A549 (cell line): ENCODE results near the gene CEP128. TPM values are rescaled to one million over a fixed set of nuclear protein-coding genes. Genes with fewer than 3 reads are reported as not detected.

Experiments
- ATAC-seq, 2 experiments: fragments of 200-7000 bp in 1 of 2; fragments of >200 bp in 1 of 2; cut with Nextera tagmentation in 1 of 2; cut with Tn5 transposase in 1 of 2; 3 replicates each; pipeline versions ENCODE4 v1.8.0 to v1.9.1; 2018 to 2020; ENCODE audit warnings: mild to moderate bottlenecking in 1 of 2, moderate library complexity in 1 of 2
- CTCF ChIA-PET: fragments of 300-600 bp; sonication (Branson Sonifier 250); formaldehyde crosslinking; extraction: SDS; loops from one replicate; lab custom pipeline; 2021; ENCODE audit warnings: antibody characterized with exemption, inconsistent platforms; lab: Yijun Ruan, JAX
- POLR2A ChIA-PET: fragments of 350-600 bp; formaldehyde crosslinking; extraction: SDS; loops from one replicate; lab custom pipeline; 2021; ENCODE audit warnings: antibody characterized with exemption, inconsistent platforms; lab: Yijun Ruan, JAX
- DNase-seq, 2 experiments: peaks; one replicate each; pipeline versions ENCODE4 v3.0.0 to v3.0.0-alpha.2; 2011 to 2016; ENCODE audit warnings: low read depth in 1 of 2, low spot score in 1 of 2
- FAIRE-seq: peaks from 2 replicates; lab custom pipeline; 2011; peaks lifted over from hg19 to GRCh38; lab: Jason Lieb, UNC
- H3K27ac ChIP-seq, 2 experiments: fragments of >200 bp; sonication (Bioruptor Twin); formaldehyde crosslinking; 3 replicates each; pipeline ENCODE4 v1.5.1; 2016 to 2017
- H3K4me1 ChIP-seq: fragments of >200 bp; sonication (Bioruptor Twin); formaldehyde crosslinking; 3 replicates; pipeline ENCODE4 v1.6.1; 2016
- H3K4me2 ChIP-seq: fragments of >200 bp; sonication (Bioruptor Twin); formaldehyde crosslinking; 3 replicates; pipeline ENCODE4 v1.6.1; 2016
- H3K4me3 ChIP-seq: fragments of >200 bp; sonication (Bioruptor Twin); formaldehyde crosslinking; 3 replicates; pipeline ENCODE4 v1.5.1; 2016
- H3K9me3 ChIP-seq: fragments of >200 bp; sonication (Bioruptor Twin); formaldehyde crosslinking; 3 replicates; pipeline ENCODE4 v1.6.1; 2016
- CEBPB ChIP-seq, 2 experiments: fragments of >200 bp in 1 of 2; sonication (Bioruptor Twin) in 1 of 2; formaldehyde crosslinking in 1 of 2; IDR thresholded peaks; 2 replicates each; pipeline ENCODE4 v1.6.1; 2012 to 2016
- EP300 ChIP-seq, 2 experiments: fragments of >200 bp; sonication (Bioruptor Twin); formaldehyde crosslinking; IDR thresholded peaks; 2 replicates in 1 of 2; 3 replicates in 1 of 2; pipeline ENCODE4 v1.6.1; 2016 to 2017
- ESRRA ChIP-seq: fragments of 150-350 bp; IDR thresholded peaks from 2 replicates; pipeline ENCODE4 v1.6.1; 2014; ENCODE audit warnings: mild to moderate bottlenecking, low read length, borderline replicate concordance
- FOSL2 ChIP-seq, 2 experiments: fragments of 450-650 bp in 1 of 2; fragments of >200 bp in 1 of 2; sonication (Bioruptor Twin) in 1 of 2; formaldehyde crosslinking; IDR thresholded peaks; 2 replicates each; pipeline versions ENCODE4 v1.5.0 to v1.6.1; 2016 to 2020; ENCODE audit warnings: mild to moderate bottlenecking in 1 of 2, moderate library complexity in 1 of 2
- FOXS1 ChIP-seq: fragments of 250-450 bp; sonication (Bioruptor Pico); IDR thresholded peaks from 2 replicates; pipeline ENCODE4 v1.5.0; 2020; ENCODE audit warnings: mild to moderate bottlenecking, moderate library complexity
- GATA3 ChIP-seq: IDR thresholded peaks from 2 replicates; pipeline ENCODE4 v1.6.1; 2012; ENCODE audit warnings: borderline replicate concordance
- HES2 ChIP-seq: fragments of >200 bp; sonication (Bioruptor Twin); formaldehyde crosslinking; IDR thresholded peaks from 2 replicates; pipeline ENCODE4 v1.6.1; 2016
- HOXA7 ChIP-seq: fragments of 250-450 bp; sonication (Bioruptor Pico); IDR thresholded peaks from 2 replicates; pipeline ENCODE4 v1.5.0; 2020; ENCODE audit warnings: mild to moderate bottlenecking, moderate library complexity
- HOXB13 ChIP-seq: fragments of 250-450 bp; sonication (Bioruptor Pico); IDR thresholded peaks from 2 replicates; pipeline ENCODE4 v1.5.0; 2020; ENCODE audit warnings: low read depth, mild to moderate bottlenecking, moderate library complexity
- HOXB5 ChIP-seq: fragments of 250-450 bp; sonication (Bioruptor Pico); IDR thresholded peaks from 2 replicates; pipeline ENCODE4 v1.5.0; 2020; ENCODE audit warnings: mild to moderate bottlenecking, moderate library complexity
- JUN ChIP-seq, 2 experiments: fragments of >200 bp; sonication (Bioruptor Twin); formaldehyde crosslinking; IDR thresholded peaks; 2 replicates in 1 of 2; 3 replicates in 1 of 2; pipeline ENCODE4 v1.6.1; 2016 to 2017
- JUNB ChIP-seq: fragments of >200 bp; sonication (Bioruptor Twin); formaldehyde crosslinking; IDR thresholded peaks from 2 replicates; pipeline ENCODE4 v1.6.1; 2016
- KDM1A ChIP-seq: fragments of 200-600 bp; sonication (generic); IDR thresholded peaks from 2 replicates; pipeline ENCODE4 v1.6.1; 2016; ENCODE audit warnings: low read depth, mild to moderate bottlenecking
- KDM5A ChIP-seq: fragments of 200-600 bp; sonication (generic); IDR thresholded peaks from 2 replicates; pipeline ENCODE4 v1.6.1; 2016; ENCODE audit warnings: antibody characterized with exemption, mild to moderate bottlenecking
- MAFK ChIP-seq: fragments of 450-650 bp; IDR thresholded peaks from 2 replicates; pipeline ENCODE4 v1.6.1; 2014; ENCODE audit not compliant: partially characterized antibody
- MAX ChIP-seq: IDR thresholded peaks from 2 replicates; pipeline ENCODE4 v1.6.1; 2012
- MYC ChIP-seq: IDR thresholded peaks from 2 replicates; pipeline ENCODE4 v1.6.1; 2012; ENCODE audit warnings: mild to moderate bottlenecking, inconsistent platforms, low read length, improper control_type of control experiment, borderline replicate concordance
- NFE2L2 ChIP-seq: fragments of 150-350 bp; conservative IDR thresholded peaks from 2 replicates; pipeline ENCODE4 v1.6.1; 2014; ENCODE audit warnings: low read length
- POLR2A ChIP-seq: IDR thresholded peaks from 2 replicates; pipeline ENCODE4 v1.6.1; 2012; ENCODE audit warnings: mild to moderate bottlenecking, low read length
- RAD21 ChIP-seq, 2 experiments: fragments of >200 bp in 1 of 2; sonication (Bioruptor Twin) in 1 of 2; formaldehyde crosslinking in 1 of 2; IDR thresholded peaks in 1 of 2; conservative IDR thresholded peaks in 1 of 2; 2 replicates in 1 of 2; 3 replicates in 1 of 2; pipeline ENCODE4 v1.6.1; 2012 to 2018; ENCODE audit warnings: inconsistent platforms in 1 of 2
- RARB ChIP-seq: fragments of 250-450 bp; sonication (Bioruptor Pico); IDR thresholded peaks from 2 replicates; pipeline ENCODE4 v1.8.0; 2021; ENCODE audit warnings: mild to moderate bottlenecking, moderate library complexity
- SMC3 ChIP-seq: fragments of >200 bp; sonication (Bioruptor Twin); formaldehyde crosslinking; IDR thresholded peaks from 3 replicates; pipeline ENCODE4 v1.6.1; 2018; ENCODE audit warnings: inconsistent platforms
- SREBF2 ChIP-seq: fragments of 450-650 bp; IDR thresholded peaks from 2 replicates; pipeline ENCODE4 v1.6.1; 2014; ENCODE audit warnings: mild to moderate bottlenecking, moderate library complexity
- TFCP2L1 ChIP-seq: fragments of 250-450 bp; sonication (Bioruptor Pico); IDR thresholded peaks from 2 replicates; pipeline ENCODE4 v1.5.0; 2021; ENCODE audit warnings: mild to moderate bottlenecking
- ZFP36 ChIP-seq: fragments of 450-650 bp; IDR thresholded peaks from 2 replicates; pipeline ENCODE4 v1.6.1; 2014; ENCODE audit warnings: borderline replicate concordance; ENCODE audit not compliant: partially characterized antibody
- ZNF302 ChIP-seq: fragments of 250-450 bp; sonication (Bioruptor Pico); IDR thresholded peaks from 2 replicates; pipeline ENCODE4 v1.9.0; 2021; ENCODE audit warnings: inconsistent platforms, mild to moderate bottlenecking, moderate library complexity
- WGBS: methylation state at CpG from one replicate; pipeline ENCODE4 v1.1.6; 2017; ENCODE audit errors: missing lambda C conversion rate; 5-methylcytosine and 5-hydroxymethylcytosine counted together
- polyA plus RNA-seq, 4 experiments: library from polyadenylated mRNA; depleted of rRNA in 3 of 4; stranded (reverse); fragments of >200 nt; fragmentation: RNase III in 1 of 4; extraction: RNeasy Plus Mini Kit Qiagen cat#74134 plus additional on column Dnase treatment in 1 of 4; gene quantifications; 2 replicates in 3 of 4; 3 replicates in 1 of 4; pipeline ENCODE4 v1.2.3, GENCODE V29; 2011 to 2017
- TF ChIP-seq, protein P1 (sequence below): fragments of 150-350 bp; IDR thresholded peaks from 2 replicates; pipeline ENCODE4 v1.6.1; 2014; ENCODE audit warnings: low read depth, mild to moderate bottlenecking, low read length
- TF ChIP-seq, protein P2 (sequence below): IDR thresholded peaks from 2 replicates; pipeline ENCODE4 v1.6.1; 2012; ENCODE audit warnings: low read depth, borderline replicate concordance
- TF ChIP-seq, protein P3 (sequence below): fragments of 250-450 bp; sonication (Bioruptor Pico); IDR thresholded peaks from 2 replicates; pipeline ENCODE4 v1.5.0; 2020; ENCODE audit warnings: low read depth, mild to moderate bottlenecking, moderate library complexity

The CEP128 gene
- polyA plus RNA-seq, 2 of the 4 experiments (the other 2 are of a cell fraction), result 5.8 to 7.0 TPM

- peaks cover 29% of the 10 kb centered on the region for H3K4me1 ChIP-seq
- FAIRE-seq (peak; percentile 88), ATAC-seq (peak; percentile 98 to 99), DNase-seq (peak; percentile 27 to 89)
- no peaks in the 10 kb centered on the region for H3K9me3 ChIP-seq
- 17% methylated on average over 6 of the region's 6 CpGs for WGBS
- TF ChIP-seq MAFK (peak; percentile 90), MAX (peak; percentile 33; the same call in 1 of the 2 replicates), HOXA7 (CRISPR knock-in tag) (no peak), KDM5A (no peak), NFE2L2 (peak; percentile 60), FOSL2 (IDR thresholded peaks at IDR 0.05) (peak; percentile 76), FOSL2 (CRISPR knock-in tag; IDR thresholded peaks at IDR 0.05) (peak; percentile 96), FOXS1 (no peak), JUNB (peak; percentile 87), MYC (no peak), ZFP36 (no peak), RAD21 (conservative IDR thresholded peaks at IDR 0.05 in 1 of 2, IDR thresholded peaks at IDR 0.05 in 1 of 2) (peak in 1 of 2 experiments; percentile 28; a peak in 3 of 5 replicates), EP300 (IDR thresholded peaks at IDR 0.05) (peak; percentile 80 to 83), POLR2A (no peak), CEBPB (IDR thresholded peaks at IDR 0.05) (peak; percentile 89 to 98; a peak in 3 of 4 replicates), RARB (CRISPR knock-in tag) (no peak), KDM1A (no peak), HES2 (peak; percentile 41; the same call in 1 of the 2 replicates), JUN (IDR thresholded peaks at IDR 0.05) (peak; percentile 26 to 51; a peak in 2 of 5 replicates), GATA3 (peak; percentile 94), TFCP2L1 (CRISPR knock-in tag) (no peak), ESRRA (no peak), SMC3 (peak; percentile 29; the same call in 1 of the 3 replicates)
- 0 out of 3 replicates have a peak overlapping the region, but pooled peaks have one; percentile 11 for H3K4me3 ChIP-seq
- H3K4me2 ChIP-seq, result peak overlapping the region; percentile 67
- ChIA-PET POLR2A (no interaction called here), CTCF (interaction anchor here (1.2 kb wide), 2 partner anchors 11 to 426 kb away, joined by 4 to 6 read pairs; no protein-coding TSS in a partner anchor)
- peak overlapping the region; percentile 86 to 89 for H3K27ac ChIP-seq
Observed at GRCh38 chr14:80638620-80639515, 302.7 kb downstream of the CEP128 start.

DNA sequence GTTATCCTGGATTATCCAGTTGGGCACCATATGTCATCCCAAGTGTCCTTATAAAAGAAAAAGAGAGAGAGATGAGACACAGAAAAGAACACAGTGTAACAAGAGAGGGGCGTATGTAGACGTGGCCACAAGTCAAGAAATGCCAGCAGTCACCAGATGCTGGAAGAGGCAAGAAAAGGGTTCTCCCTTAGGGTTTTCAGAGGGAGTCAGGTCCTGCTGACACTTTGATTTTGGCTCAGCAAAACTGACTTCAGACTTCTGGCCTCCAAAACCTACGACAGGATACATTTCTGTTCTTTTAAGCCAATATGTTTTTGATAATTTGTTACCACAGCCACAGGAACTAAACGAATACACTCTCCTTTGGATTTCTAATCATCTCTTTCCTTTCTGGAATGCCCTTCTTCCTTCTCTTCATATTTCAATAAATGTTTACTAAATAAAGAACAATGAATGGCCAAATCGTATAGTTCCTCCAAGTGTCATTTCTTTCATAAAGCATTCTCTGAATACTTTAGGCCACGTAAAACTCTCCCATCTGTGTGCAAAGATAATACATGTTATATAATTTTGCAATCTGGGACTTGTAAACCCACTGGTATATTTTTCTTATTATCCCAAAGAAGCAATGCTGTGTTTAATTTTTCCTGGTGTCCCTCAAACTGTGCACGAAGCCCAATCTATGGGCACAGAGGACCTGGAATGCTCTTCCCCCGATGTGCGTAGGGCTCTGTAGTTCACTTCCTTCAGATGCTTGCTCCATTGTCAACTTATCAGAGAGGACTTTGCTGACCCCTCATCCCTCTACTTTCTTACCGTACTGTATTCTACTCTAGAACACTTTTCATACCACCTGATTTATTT lies 303.6 kb downstream of the CEP128 start:
- DNase-seq, result no peak
- Histone ChIP-seq H3K27ac (peak overlapping the region; percentile 86 to 89), H3K9me3 (no peaks in the 10 kb centered on the region), H3K4me1 (peaks cover 29% of the 10 kb centered on the region), H3K4me2 (peak overlapping the region; percentile 67), H3K4me3 (no peak overlapping the region)
- ATAC-seq, result peak; percentile 15 to 74; a peak in 5 of 6 replicates
- POLR2A ChIA-PET, result no interaction called here
- CTCF ChIA-PET, result interaction anchor here (1.2 kb wide), 2 partner anchors 12 to 425 kb away, joined by 4 to 6 read pairs; no protein-coding TSS in a partner anchor
- TF ChIP-seq, protein P1, sequence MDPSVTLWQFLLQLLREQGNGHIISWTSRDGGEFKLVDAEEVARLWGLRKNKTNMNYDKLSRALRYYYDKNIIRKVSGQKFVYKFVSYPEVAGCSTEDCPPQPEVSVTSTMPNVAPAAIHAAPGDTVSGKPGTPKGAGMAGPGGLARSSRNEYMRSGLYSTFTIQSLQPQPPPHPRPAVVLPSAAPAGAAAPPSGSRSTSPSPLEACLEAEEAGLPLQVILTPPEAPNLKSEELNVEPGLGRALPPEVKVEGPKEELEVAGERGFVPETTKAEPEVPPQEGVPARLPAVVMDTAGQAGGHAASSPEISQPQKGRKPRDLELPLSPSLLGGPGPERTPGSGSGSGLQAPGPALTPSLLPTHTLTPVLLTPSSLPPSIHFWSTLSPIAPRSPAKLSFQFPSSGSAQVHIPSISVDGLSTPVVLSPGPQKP, result no peak
- TF ChIP-seq, protein P2, sequence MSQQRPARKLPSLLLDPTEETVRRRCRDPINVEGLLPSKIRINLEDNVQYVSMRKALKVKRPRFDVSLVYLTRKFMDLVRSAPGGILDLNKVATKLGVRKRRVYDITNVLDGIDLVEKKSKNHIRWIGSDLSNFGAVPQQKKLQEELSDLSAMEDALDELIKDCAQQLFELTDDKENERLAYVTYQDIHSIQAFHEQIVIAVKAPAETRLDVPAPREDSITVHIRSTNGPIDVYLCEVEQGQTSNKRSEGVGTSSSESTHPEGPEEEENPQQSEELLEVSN, result peak; percentile 46; the same call in 1 of the 2 replicates
- TF ChIP-seq, protein P3, sequence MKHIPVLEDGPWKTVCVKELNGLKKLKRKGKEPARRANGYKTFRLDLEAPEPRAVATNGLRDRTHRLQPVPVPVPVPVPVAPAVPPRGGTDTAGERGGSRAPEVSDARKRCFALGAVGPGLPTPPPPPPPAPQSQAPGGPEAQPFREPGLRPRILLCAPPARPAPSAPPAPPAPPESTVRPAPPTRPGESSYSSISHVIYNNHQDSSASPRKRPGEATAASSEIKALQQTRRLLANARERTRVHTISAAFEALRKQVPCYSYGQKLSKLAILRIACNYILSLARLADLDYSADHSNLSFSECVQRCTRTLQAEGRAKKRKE (CRISPR knock-in tag), result peak; percentile 82
- TF ChIP-seq ZNF302 (CRISPR knock-in tag) (0 out of 2 replicates have a peak, but pooled peaks have one; percentile 32), SREBF2 (no peak), FOXS1 (no peak), HOXB13 (CRISPR knock-in tag) (peak; percentile 80; the same call in 1 of the 2 replicates), HOXB5 (no peak), MAX (0 out of 2 replicates have a peak, but pooled peaks have one; percentile 15), RARB (CRISPR knock-in tag) (no peak), NFE2L2 (no peak), CEBPB (IDR thresholded peaks at IDR 0.05) (no peak)
- TF ChIP-seq, all 56 proteins: peak for 5
- 42% methylated on average over 10 of the region's 10 CpGs for WGBS
- FAIRE-seq, result no peak
